HG02885 (cell line): ENCODE results near the gene EGFL7.

ENCODE experiments used
- ATAC-seq: cut with Tn5 transposase; IDR thresholded peaks from one replicate; pipeline ENCODE4 v1.9.1; 2021; ENCODE audit warnings: mild to moderate bottlenecking; ENCODE audit not compliant: unreplicated experiment, poor library complexity

EGFL7 gene

GRCh38 chr9:136643596-136644342 lies 18.9 kb upstream of the EGFL7 start:
- no peak for ATAC-seq

GRCh38 chr9:136644343-136644592 lies 18.4 kb upstream of the EGFL7 start:
- ATAC-seq: no peak

- no peak for ATAC-seq
Measured at GRCh38 chr9:136644593-136645351, 17.9 kb upstream of the EGFL7 start.

GRCh38 chr9:136645352-136645902 lies 17.3 kb upstream of the EGFL7 start:
- no peak for ATAC-seq

GRCh38 chr9:136645903-136646754 lies 16.6 kb upstream of the EGFL7 start:
- ATAC-seq: no peak

- no peak for ATAC-seq
Measured at GRCh38 chr9:136646827-136647711, 15.6 kb upstream of the EGFL7 start.

GRCh38 chr9:136648751-136649150 lies 14.0 kb upstream of the EGFL7 start:
- ATAC-seq: no peak

GRCh38 chr9:136650021-136650420 lies 12.7 kb upstream of the EGFL7 start:
- ATAC-seq: no peak

GRCh38 chr9:136650648-136651047 lies 12.1 kb upstream of the EGFL7 start:
- no peak for ATAC-seq

GRCh38 chr9:136651860-136652259 lies 10.9 kb upstream of the EGFL7 start:
- ATAC-seq: no peak

- ATAC-seq: no peak
Measured at GRCh38 chr9:136653323-136654079, 9.2 kb upstream of the EGFL7 start.

GRCh38 chr9:136654820-136655535 lies 7.7 kb upstream of the EGFL7 start:
- ATAC-seq: no peak

GRCh38 chr9:136655536-136656182 lies 7.1 kb upstream of the EGFL7 start:
- ATAC-seq: no peak

- no peak for ATAC-seq
Measured at GRCh38 chr9:136656183-136656738, 6.5 kb upstream of the EGFL7 start.

- no peak for ATAC-seq
Measured at GRCh38 chr9:136656795-136657611, 5.7 kb upstream of the EGFL7 start.

GRCh38 chr9:136657974-136658848 lies 4.5 kb upstream of the EGFL7 start:
- ATAC-seq: no peak
